SJSA1 (cell line): ENCODE data around the gene ANKRD60. TPM values are rescaled to one million over a fixed set of nuclear protein-coding genes. Genes with fewer than 3 reads are reported as not detected.
A peak's percentile ranks its signal among the peaks of the same experiment; 100 is the strongest.

Source experiments
- DNase-seq, 2 experiments: peaks; one replicate each; pipeline ENCODE4 v3.0.0-alpha.2; 2015 to 2020; ENCODE audit warnings: low spot score in 2 of 2, low read depth in 1 of 2
- H3K27ac ChIP-seq: fragments of 250-450 bp; sonication (Bioruptor Pico); 2 replicates; pipeline ENCODE4 v1.5.1; 2020; ENCODE audit warnings: mild to moderate bottlenecking, moderate library complexity
- H3K27me3 ChIP-seq: fragments of 250-450 bp; sonication (Bioruptor Pico); replicated peaks from 2 replicates; pipeline ENCODE4 v1.5.1; 2020; ENCODE audit warnings: mild to moderate bottlenecking, moderate library complexity
- H3K36me3 ChIP-seq: fragments of 250-450 bp; sonication (Bioruptor Pico); 2 replicates; pipeline ENCODE4 v1.5.1; 2020; ENCODE audit warnings: mild to moderate bottlenecking
- H3K4me1 ChIP-seq: fragments of 250-450 bp; sonication (Bioruptor Pico); replicated peaks from 2 replicates; pipeline ENCODE4 v1.6.1; 2021; ENCODE audit warnings: mild to moderate bottlenecking
- H3K4me3 ChIP-seq: fragments of 250-450 bp; sonication (Bioruptor Pico); 2 replicates; pipeline ENCODE4 v1.5.1; 2020; ENCODE audit warnings: mild to moderate bottlenecking
- H3K9me3 ChIP-seq: fragments of 250-450 bp; sonication (Bioruptor Pico); replicated peaks from 2 replicates; pipeline ENCODE4 v1.5.1; 2020; ENCODE audit warnings: mild to moderate bottlenecking
- total RNA-seq: library from RNA; depleted of rRNA; stranded (reverse); fragments of >200 nt; shearing (Covaris generic); gene quantifications from 2 replicates; pipeline ENCODE4 v1.2.3, GENCODE V29; 2014

ANKRD60 gene
- total RNA-seq, 1 experiment from 2014 or later: not detected

DNA sequence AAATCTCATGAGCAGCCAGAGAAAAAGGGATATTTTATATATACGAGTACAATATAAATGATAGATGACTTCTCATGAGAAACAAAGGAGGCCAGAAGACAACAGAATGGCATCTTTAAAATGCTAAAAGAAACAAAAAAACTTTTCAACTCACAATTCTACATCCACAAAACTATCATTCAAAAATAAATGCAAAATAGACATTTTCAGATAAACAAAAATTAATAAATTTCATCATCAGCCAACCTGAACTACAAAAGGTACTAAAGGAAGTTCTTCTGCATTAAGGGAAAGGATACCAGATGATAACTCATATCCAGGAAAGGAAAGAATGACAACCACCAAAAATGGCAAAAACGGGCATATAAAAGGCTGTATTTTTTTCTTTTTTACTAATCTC, 27.9 kb upstream of the ANKRD60 start:
- no peak for DNase-seq
- Histone ChIP-seq H3K9me3 (no peaks in the 10 kb centered on the region), H3K27ac (no peak overlapping the region), H3K4me3 (no peak overlapping the region), H3K27me3 (no peaks in the 10 kb centered on the region), H3K4me1 (peaks cover 16% of the 10 kb centered on the region), H3K36me3 (no peaks in the 10 kb centered on the region)

DNA sequence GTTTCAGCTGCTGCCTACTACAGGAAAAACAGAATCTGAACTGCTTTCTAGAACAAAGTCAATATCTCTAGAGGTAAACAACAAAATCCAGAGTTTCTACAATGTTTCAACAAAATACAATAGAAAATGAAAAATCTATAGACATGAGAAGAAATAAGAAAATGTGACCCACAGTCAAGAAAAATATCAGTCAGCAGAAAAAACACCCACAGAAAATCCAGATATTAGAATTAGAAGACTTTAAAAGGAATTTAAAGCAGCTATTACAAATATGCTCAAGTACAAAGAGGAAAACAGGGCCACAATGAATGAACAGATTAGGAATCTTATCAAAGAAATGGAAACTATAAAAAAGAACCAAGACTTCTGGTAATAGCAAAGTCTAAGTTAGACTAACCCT, 26.4 kb upstream of the ANKRD60 start:
- Histone ChIP-seq H3K4me3 (no peak overlapping the region), H3K4me1 (peaks cover 16% of the 10 kb centered on the region), H3K9me3 (no peaks in the 10 kb centered on the region), H3K27ac (no peak overlapping the region), H3K27me3 (no peaks in the 10 kb centered on the region), H3K36me3 (no peaks in the 10 kb centered on the region)
- DNase-seq: no peak

DNA sequence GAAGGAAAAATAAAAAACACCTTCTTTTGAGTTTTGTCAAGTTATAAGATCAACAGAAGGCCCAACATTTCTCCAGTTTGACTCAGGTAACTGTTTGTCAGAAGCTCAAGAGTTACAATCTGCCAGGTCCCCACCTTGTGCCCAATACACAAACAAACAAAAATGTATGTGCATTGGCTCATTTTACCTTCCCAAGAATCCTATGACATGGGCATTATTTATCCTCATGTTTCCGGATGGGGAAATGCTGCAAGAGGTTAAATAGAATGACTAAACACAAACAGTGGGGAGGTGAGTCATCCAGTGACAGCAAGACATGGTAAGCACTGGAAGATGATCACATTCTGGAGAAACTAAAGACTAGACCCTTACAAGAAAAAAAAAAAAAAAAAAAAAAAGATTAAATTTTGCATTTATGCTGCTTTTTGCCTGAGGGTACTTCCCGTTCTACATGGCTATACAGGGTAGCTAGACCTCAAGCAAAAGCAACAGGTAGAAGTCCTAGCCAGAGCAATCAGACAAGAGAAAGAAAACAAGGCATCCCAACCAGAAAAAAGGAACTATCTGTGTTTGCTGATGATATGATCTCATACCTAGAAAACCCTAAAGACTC, 23.6 kb upstream of the ANKRD60 start:
- no peaks in the 10 kb centered on the region for H3K27me3 ChIP-seq
- H3K4me3 ChIP-seq: no peak overlapping the region
- peaks cover 19% of the 10 kb centered on the region for H3K4me1 ChIP-seq
- peak; percentile 75 to 80 for DNase-seq
- peak overlapping the region; percentile 77 for H3K27ac ChIP-seq
- no peaks in the 10 kb centered on the region for H3K9me3 ChIP-seq
- H3K36me3 ChIP-seq: no peaks in the 10 kb centered on the region

DNA sequence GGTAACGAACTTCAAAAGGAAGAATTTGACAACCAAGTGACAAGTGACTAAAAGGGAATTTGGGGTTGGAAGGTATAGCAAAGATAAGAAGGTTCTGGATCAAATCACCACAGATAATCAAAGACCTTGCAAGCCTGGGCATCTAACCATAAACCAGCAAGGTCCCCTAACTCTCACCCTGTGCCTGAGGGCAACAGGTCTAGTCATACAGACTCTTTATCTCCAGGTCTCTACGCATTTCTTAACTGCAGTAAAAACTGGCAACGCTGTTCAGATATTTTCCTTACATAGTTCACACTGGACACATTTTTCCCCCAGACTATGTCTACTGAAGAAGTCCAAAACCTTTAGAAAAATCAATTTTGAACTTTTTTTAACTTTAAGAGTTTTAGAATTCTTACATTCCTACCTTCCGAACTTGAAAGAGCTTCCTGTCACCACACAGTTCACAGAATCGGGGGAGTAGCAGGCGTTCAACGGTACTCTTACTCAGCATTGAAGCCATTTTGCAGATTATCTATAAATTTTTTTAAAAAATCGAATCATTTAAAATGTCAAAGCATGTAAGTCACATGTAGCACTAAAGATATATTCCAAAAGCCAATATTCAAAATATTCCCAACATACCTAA, 23.0 kb upstream of the ANKRD60 start:
- Histone ChIP-seq H3K9me3 (no peaks in the 10 kb centered on the region), H3K27ac (peak overlapping the region; percentile 77), H3K36me3 (no peaks in the 10 kb centered on the region), H3K4me1 (peaks cover 19% of the 10 kb centered on the region), H3K4me3 (no peak overlapping the region), H3K27me3 (no peaks in the 10 kb centered on the region)
- no peak for DNase-seq

DNA sequence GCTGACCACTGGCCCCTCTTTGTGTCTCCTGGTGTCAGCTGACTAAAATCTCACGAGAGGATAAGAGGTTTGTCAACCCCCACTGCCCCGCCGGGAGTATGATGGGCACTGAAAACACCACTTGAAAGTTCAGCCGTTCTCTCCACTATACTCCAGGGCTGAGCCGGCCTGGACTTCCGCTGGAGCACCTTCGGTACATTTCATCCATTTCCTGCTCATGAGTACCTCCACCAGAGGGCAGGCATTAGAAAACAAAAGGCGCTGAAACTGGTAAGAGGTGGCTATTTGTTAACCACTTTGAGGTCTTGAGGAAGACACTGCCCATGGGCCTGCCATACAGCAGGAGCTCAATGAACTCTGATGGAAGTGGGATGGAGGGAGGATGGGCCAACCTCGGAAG, 17.9 kb upstream of the ANKRD60 start:
- no peaks in the 10 kb centered on the region for H3K27me3 ChIP-seq
- 0 out of 2 replicates have a peak, but pooled peaks cover 2% of the 10 kb centered on the region for H3K9me3 ChIP-seq
- H3K4me3 ChIP-seq: no peak overlapping the region
- peaks cover 21% of the 10 kb centered on the region for H3K4me1 ChIP-seq
- DNase-seq: peak in 1 of 2 experiments; percentile 34
- H3K36me3 ChIP-seq: no peaks in the 10 kb centered on the region
- no peak overlapping the region for H3K27ac ChIP-seq

DNA sequence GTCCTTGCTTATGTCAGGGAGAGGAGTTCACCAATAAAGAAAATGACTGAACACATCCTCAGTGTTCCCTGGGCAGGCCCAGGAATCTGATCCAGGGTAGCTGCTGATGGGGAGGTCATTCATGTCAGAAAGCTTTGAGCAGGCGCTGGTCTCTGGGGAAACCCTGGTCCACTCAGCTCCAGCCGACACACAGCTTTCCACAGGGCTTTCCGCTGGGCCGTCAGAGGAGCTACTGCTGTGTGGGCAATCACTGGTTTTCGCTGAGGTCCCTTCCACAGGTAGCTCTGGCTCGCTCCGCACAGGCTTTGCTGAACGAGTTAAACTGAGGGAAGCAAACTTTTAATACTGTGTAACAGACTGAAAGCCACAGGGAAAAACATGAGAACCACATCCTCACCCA, 17.5 kb upstream of the ANKRD60 start:
- Histone ChIP-seq H3K27ac (no peak overlapping the region), H3K36me3 (no peaks in the 10 kb centered on the region), H3K4me1 (peaks cover 20% of the 10 kb centered on the region), H3K9me3 (0 out of 2 replicates have a peak, but pooled peaks cover 2% of the 10 kb centered on the region), H3K4me3 (no peak overlapping the region), H3K27me3 (no peaks in the 10 kb centered on the region)
- no peak for DNase-seq

DNA sequence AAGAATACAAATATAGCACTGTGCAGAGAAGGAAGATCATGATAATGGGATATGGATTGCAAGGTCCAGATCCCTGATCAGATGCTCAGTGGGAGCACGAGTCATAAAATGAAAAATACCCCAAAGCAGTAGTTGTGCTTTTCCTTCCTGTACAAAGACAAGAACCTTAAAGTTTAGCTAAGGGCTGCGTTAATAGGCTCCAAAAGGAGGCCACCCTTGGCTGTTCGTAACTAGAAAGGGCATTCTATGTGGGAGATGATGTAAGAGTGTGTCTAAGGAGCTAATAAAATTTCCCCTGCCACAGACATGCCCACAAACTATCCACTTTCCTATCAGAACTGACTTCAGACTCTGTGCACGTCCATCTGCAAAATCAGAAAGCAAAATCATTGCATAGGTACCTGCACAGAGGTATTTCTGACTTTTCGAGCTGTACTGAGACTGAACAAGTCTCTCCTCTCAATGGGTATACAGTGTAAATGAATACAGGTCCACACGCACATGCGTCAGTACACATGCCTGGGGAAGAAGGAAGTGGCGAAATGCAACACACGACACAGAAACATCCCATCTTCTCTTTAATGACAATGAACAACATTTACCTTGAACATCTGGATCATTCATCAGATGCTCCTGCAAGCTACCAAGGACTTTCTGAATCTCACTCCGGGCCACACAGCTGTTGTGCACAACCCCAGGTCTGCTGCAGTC, 16.9 kb upstream of the ANKRD60 start:
- Histone ChIP-seq H3K36me3 (no peaks in the 10 kb centered on the region), H3K4me1 (peaks cover 20% of the 10 kb centered on the region), H3K9me3 (0 out of 2 replicates have a peak, but pooled peaks cover 2% of the 10 kb centered on the region), H3K27me3 (no peaks in the 10 kb centered on the region), H3K27ac (no peak overlapping the region), H3K4me3 (no peak overlapping the region)
- DNase-seq: no peak

DNA sequence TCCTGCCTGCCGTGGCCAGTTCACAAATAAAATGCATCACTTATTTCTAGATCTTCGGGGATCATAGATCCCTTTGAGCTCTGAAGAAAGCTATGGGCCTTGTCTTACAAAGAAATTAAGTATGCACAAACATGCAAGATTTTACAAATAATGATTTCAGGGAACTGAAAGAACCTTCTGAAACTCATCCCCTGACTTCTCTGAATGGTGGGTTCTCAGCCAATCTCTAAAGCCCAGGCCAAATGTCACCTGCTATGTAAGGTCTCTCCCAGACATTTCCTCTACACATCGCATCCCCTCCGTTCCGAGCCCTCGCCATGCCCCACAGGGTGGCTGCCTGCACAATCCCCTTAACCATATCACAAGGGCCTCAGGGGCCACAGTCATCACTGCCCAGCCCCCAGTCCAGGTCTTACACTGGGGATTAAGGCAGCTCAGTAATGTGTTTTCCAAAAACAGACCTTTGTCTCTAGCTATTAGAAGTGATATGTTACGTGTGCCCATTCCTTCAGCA, 16.1 kb upstream of the ANKRD60 start:
- no peaks in the 10 kb centered on the region for H3K36me3 ChIP-seq
- H3K9me3 ChIP-seq: 0 out of 2 replicates have a peak, but pooled peaks cover 2% of the 10 kb centered on the region
- H3K4me1 ChIP-seq: peaks cover 20% of the 10 kb centered on the region
- H3K27ac ChIP-seq: no peak overlapping the region
- DNase-seq: no peak
- H3K27me3 ChIP-seq: no peaks in the 10 kb centered on the region
- no peak overlapping the region for H3K4me3 ChIP-seq

DNA sequence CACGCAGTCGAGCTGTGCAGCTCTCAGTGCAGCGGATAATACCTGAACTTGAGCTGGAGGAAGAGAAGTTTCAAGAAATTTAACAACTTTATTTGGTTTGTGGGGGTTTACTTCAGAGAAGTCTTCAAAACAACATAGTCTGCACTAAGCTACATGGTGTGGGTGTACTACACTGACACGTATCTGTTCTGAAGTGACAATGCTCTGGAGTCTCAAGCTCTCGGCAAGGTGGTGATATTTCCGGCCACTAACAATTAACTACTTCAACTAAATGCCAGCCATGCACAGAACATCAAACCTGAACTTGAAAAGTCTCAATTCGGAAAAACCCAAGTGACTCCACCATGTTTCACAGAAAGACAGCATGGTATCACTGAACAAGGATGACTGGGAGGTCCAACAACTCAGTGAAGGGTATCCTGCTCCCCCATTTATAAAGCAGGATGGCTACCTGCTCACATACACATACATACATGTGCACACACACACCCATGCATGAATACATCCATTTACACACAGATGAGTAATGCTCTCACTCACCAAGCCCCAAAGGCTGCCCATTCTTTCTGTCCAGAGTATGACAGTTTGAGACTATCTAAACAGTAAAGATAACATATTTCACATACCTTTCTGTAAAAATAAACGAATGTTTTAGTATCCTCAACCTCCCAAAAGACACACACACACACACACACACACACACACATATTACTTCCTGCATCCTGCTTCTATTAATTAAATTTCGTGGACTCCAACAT, 15.4 kb upstream of the ANKRD60 start:
- no peak overlapping the region for H3K27ac ChIP-seq
- H3K9me3 ChIP-seq: 0 out of 2 replicates have a peak, but pooled peaks cover 2% of the 10 kb centered on the region
- H3K27me3 ChIP-seq: no peaks in the 10 kb centered on the region
- no peaks in the 10 kb centered on the region for H3K36me3 ChIP-seq
- peak in 1 of 2 experiments; percentile 48 for DNase-seq
- peaks cover 17% of the 10 kb centered on the region for H3K4me1 ChIP-seq
- H3K4me3 ChIP-seq: no peak overlapping the region

DNA sequence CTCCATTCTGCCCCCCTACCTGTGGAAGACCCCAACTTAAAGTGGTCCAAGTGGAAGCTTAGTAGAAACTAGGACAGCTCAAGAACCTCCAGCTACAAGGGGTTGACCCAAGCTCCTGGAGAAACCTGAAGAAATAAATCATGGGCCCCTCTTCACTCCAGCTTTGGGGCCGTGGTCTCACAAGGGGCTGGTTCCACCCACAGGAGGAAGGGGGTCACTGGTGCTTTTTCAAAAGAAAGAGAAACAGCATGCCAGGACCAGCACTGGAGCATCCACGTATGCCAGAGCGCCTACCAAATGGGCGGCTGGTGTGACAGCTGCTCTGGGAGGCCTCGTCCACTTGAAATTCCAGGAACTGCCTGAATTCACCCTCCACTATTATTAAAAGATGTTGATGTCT, 14.4 kb upstream of the ANKRD60 start:
- H3K36me3 ChIP-seq: no peaks in the 10 kb centered on the region
- H3K27ac ChIP-seq: no peak overlapping the region
- H3K4me1 ChIP-seq: peaks cover 22% of the 10 kb centered on the region
- no peak for DNase-seq
- no peak overlapping the region for H3K4me3 ChIP-seq
- H3K27me3 ChIP-seq: no peaks in the 10 kb centered on the region
- 0 out of 2 replicates have a peak, but pooled peaks cover 2% of the 10 kb centered on the region for H3K9me3 ChIP-seq

DNA sequence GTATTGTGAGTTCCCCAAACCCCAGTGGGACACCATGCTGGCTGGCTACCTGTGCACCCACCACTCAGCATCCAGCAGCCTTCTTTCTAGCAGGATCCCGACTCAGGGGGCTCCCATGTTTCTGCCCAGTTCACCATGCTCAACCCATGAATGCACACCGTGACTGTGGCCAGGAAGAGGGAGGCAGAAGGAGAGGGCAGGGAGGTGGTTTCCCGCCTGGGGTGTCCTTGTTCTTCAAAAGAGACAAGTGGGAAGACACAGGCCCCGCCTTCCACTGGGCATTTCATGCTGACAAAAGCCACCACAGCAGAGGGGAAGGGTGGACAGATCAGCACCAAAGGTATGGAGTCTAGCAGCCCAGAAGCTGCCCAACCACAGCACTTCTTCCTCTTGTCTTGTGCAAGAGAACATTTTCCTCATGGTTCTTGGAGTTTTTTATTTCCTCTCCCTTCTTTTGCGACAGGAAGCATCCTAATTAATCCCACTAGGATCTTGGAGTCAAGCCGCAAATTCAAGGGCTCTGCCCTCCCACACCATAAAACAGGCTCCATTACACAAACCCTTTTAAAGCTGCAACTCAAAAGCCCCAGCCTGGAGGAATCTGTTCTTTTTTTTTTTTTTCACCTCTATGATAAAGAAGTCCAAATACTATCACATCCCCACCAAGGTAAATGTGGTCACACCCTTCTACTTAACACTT, 13.5 kb upstream of the ANKRD60 start:
- DNase-seq: no peak
- Histone ChIP-seq H3K4me3 (no peak overlapping the region), H3K9me3 (0 out of 2 replicates have a peak, but pooled peaks cover 2% of the 10 kb centered on the region), H3K4me1 (peaks cover 28% of the 10 kb centered on the region), H3K27me3 (no peaks in the 10 kb centered on the region), H3K27ac (no peak overlapping the region), H3K36me3 (no peaks in the 10 kb centered on the region)

DNA sequence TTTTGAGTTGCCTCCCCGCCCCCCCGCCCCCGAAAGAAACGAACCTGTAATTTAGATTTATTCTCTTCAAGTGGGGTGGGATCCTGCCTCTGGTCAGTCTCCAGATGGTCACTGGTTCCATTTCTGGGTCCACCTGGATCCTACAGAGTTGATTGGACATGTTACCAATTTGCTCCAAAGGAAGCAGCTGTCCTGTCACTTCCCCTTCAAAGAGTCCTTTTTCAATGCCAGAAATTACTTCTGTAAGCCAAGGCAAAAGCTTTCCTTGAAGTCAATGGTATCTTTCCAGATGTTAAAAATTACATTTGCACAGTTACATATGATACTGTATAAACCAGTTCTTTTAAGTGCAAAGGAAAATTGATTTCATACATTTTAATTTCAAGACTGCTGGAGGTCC, 12.0 kb upstream of the ANKRD60 start:
- H3K4me1 ChIP-seq: peaks cover 35% of the 10 kb centered on the region
- H3K9me3 ChIP-seq: 0 out of 2 replicates have a peak, but pooled peaks cover 2% of the 10 kb centered on the region
- no peak overlapping the region for H3K4me3 ChIP-seq
- DNase-seq: no peak
- H3K27me3 ChIP-seq: peaks cover 9% of the 10 kb centered on the region
- no peaks in the 10 kb centered on the region for H3K36me3 ChIP-seq
- no peak overlapping the region for H3K27ac ChIP-seq

DNA sequence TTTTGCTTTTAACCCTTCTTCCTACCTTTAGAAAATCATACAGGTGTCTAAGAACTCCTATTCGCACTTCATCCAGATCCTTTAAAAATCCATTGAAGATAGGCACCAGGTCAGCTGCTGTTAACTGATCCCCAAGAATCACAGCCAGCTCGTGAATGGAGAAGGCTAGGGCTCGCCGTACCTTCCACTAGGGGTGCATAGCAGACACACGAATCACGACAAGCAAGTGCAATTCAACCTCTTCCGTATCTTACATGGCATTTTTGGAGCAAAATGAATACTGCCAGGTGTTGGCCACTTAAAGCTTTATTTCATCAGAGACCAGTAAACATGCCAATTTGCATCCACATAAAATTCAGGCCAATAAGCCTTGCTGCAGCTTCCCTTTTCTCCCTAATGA, 10.8 kb upstream of the ANKRD60 start:
- Histone ChIP-seq H3K36me3 (no peaks in the 10 kb centered on the region), H3K4me3 (no peak overlapping the region), H3K27me3 (peaks cover 13% of the 10 kb centered on the region), H3K27ac (no peak overlapping the region), H3K4me1 (peaks cover 24% of the 10 kb centered on the region), H3K9me3 (0 out of 2 replicates have a peak, but pooled peaks cover 2% of the 10 kb centered on the region)
- DNase-seq: no peak
